Left renal pelvis (tissue), 4 donors: ENCODE data around the gene ELK3. TPM values are rescaled to one million over a fixed set of nuclear protein-coding genes. Genes with fewer than 3 reads are reported as not detected.

Experiments
- DNase-seq, 4 donors: peaks; one replicate each; pipeline ENCODE4 v3.0.0-alpha.2; 2013; ENCODE audit warnings: low read depth in 4 of 4, low spot score in 3 of 4
- polyA plus RNA-seq, 4 donors: library from polyadenylated mRNA; unstranded; fragments of 120-200 nt; gene quantifications; one replicate each; pipeline ENCODE4 v1.2.1, GENCODE V29; 2013; ENCODE audit not compliant: insufficient read length in 4 of 4

The ELK3 gene
- polyA plus RNA-seq, 4 donors: 49.5 to 70.6 (median 64.3) TPM

DNA sequence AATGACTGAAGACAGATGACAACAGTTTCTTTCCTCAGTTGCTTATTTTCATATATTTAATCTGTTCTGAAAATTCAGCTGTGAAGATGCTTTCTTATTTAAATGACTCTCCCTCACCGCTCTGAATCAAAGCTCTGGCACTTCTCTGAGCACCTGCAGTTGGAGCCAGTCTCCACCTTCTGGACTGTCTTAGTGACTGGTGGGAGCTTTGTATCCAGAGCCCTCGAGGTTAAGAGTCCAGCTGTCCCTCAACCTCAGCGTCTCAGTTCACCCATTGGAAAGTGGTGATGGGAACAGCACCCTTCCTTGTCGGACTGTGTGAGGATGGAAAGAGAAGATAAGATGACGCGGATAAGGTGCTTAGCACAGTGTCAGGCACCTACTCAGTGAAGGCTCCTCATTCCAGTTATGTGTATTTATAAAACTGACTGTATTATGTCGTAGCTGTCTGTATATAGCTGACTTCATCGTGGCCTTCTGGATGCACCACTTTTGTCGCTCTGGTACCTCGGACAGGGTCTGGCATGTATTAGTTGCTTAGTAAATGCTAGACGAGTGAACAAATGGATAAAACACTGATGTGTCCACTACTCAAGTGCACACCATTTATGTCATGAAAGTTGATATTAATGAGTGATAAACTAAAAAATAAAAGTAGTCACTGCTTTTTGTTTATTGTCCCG, 34.5 kb downstream of the ELK3 start:
- DNase-seq: no peak

DNA sequence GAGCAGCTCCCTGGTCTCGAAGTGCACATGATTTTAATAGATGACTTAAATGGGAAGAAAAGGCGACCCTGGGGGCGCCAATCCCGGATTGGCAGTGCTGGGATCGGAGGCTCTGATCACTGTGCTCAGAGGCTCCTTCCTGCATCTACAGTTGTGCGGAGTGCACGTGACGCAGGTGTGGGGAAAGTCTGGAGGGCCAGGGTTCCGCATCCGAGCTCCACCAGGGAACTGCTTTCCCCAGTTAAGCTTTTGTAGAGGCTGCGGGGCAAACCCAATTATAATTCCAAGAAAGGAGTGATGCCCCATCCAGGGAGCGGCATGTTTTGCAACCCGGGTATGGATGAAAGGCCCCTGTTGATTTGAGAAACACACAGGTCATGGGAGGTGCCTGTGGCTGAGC, 36.5 kb downstream of the ELK3 start:
- DNase-seq: no peak

DNA sequence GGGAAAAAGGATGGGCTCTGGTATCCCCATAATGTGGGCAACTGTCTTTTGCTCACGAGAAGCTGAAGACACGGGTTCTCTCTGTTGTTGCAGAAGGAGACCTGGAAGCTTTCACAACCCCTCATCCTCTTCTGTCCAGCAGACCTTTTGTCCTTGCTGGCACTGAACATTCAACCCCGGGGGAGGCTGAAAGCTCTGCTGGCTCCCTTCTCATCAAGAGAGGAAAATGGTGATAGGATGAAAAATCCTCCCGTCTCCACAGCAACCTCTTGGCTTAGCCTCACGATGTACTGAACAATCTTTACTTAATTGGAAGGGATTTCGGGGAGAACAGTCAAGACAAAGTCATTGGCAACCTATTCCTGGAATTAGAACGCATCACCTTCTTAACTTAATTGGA, 39.0 kb downstream of the ELK3 start:
- DNase-seq: no peak

DNA sequence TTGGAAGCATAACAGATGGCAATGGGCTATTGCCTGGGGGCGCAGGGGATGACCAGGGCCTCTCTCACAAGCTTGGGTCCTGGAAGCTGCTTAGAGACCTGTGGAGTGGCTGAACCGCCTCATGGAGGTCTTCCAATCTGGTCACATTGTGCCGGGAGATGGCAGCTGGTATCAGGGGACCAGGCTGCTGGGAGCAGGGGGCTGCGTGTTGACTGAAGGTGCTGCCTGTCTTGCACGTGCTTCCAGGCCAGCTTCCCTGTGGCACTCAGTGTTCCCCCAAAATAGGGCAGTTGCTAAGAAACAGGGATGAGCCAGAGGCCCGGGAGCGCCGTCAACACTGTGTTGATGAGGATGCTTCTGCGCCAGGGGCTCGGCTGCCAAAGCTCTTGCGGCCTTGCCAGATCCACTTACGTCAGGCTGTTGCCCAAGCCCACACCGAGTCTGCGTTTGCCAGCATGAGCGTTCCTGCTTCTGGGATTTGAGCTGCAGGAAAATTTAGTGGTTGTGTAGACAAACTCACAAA, 39.8 kb downstream of the ELK3 start:
- DNase-seq: no peak

DNA sequence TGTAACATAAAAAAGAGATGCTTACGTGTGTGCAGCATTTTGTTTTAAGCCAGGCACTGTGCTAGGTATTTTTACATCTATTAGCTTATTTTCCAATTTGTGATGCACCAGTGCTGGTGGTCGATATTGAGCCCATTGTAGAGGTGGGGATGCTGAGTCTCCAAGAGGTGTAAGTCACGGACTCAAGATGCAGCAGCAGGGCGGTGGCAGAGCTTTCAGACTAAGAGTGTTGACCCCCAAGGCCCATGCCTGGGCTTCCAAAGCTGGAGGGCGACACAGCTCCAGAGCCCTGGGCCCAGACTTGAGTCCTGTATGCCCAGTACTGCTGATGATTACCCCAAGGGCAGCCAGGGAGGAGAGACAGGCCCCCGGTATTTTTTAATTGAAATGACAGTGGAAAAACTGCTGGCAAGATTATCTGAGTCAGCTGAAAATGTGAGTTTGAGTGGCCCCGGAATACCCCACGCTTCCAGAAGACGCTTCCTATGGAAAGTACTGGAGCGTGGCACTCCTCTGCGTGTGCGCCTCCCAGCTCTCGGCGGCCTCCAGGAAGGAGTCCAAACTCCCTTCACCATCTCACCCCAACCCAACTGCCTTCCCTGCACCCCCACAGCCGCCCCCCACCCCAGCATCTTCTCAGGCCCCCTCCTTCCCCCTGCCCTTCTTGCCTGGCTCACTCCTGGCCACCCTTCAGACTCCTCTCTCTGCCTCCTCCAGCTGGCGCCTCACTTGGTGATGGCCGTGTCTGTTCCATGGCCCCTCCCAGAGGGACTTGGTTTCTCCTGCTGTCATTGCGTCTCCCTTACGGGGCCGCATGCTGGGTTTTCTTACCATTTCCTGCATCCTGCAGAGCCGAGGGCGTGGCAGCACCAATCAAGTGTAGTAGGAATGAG, 40.7 kb downstream of the ELK3 start:
- DNase-seq: no peak

DNA sequence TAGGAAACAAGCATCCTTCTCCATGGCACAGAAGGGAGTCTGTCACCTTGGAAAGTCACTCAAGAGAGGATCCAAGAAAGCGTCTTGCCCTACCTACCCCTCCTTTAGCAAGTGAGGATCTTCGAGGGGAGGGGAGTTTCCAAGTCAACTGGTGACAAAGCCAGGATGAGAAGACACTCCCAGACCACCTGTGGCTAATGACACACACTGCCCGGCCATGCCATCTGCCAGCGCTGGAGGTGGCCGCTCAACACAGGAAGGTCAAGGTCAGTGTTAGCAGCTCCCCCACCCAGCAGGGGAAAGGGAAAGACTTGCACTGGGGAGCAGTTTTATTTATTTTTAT, 41.3 kb downstream of the ELK3 start:
- DNase-seq: no peak

DNA sequence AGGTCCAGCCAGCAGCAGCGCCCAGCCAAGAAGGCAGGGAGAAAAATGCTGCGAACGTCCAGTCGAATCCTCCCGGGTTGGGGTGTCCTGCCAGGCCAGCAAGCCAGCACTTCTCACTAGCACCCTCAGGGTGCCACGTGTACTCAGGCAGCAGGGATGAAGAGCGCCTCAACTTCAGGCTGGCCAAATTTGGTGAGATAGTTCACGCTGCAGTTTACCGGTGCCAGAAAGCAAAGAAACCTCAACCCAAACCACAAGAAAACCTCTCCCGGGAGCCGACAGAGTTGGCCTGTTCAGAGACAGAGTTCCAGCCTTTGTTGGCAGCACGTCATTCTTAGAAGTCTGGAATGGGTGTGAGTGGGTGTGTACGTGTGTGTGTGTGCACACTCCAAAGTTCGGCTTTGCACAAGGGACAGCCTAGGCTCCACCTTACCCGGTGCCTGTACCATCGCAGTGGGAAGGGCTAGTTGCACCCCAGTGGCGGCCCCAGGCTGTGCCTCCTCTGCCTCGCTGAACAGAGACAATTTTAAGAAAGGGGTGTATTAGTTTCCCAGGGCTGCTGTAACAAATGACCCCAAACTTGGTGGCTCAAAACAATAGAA, 42.1 kb downstream of the ELK3 start:
- no peak for DNase-seq

DNA sequence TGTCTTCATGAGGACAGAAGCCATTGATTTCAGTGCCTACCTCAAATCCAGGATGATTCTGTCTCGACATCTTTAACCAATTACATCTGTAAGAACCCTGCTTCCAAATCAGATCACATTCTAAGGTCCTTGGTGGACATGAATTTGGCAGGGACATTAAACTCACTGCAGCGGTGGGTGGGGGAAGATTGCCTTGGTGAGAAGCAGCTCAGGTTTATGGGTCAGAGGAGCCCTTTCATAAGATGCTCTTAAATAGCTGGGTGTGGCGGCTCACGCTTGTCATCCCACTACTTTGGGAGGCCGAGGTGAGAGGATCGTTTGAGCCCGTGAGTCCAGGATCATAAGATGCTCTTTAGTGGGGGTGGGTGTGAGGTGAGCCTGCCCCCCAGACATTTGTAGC, 42.9 kb downstream of the ELK3 start:
- DNase-seq: no peak

DNA sequence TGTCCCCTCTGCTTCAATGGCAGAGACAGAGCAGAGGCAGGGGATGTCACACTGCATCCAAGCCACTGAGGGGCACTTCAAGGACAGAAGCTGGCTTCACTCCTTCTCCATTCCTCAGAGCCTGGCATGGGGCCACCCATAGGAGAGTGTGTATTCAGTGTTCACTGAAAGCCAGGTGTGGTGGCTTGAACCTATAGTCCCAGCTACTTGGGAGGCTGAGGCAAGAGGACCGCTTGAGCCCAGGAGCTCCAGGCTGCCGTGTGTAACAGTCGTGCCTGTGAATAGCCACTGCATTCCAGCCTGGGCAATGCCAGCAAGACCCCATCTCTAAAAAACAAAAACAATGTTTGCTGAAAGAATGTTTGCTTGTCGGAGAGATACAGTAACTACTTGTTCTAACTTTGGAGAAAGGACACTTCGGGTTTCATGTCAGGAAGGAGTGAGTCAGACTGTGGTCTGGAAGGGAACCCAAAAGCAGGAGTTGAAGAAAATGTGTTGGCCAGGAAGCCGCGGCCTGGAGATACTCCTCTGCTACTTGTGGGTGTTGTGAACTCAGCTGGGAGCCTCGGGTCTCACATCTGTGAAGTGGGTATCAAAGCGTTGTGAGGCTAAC, 43.4 kb downstream of the ELK3 start:
- DNase-seq: no peak

DNA sequence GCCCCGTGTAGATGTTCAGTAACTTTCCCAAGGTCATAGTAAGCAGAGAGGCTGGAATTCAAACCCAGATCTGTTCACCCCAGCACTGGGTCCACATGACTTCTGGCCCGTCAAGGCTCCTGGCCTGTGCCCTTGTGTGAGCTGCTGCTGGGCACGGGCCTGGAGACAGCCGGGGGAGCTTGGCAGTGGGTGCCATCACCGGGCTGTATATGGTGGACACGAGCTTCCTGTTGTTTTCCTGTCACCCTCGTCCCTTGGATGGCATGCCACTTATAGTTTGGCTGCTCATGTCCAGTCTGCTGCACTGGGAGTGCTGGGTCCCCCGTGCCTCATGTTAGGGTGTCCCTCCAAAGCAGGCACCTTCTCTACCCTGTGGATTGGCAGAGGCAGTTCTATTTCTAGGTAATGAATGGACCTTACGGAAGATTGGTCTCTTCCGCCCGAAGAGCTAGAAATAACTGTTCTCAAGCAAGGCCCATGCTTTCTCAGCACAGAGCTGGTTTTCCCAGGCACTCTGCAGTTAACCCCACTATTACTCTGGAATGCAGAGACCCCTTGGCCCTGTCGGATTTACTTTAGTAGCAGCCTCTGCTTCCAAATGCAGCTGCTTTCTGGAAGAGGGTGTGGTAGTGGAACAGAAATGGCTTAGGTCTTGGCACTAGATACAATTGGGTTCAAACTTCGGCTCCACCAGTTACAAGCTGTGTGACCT, 44.3 kb downstream of the ELK3 start:
- DNase-seq: no peak

DNA sequence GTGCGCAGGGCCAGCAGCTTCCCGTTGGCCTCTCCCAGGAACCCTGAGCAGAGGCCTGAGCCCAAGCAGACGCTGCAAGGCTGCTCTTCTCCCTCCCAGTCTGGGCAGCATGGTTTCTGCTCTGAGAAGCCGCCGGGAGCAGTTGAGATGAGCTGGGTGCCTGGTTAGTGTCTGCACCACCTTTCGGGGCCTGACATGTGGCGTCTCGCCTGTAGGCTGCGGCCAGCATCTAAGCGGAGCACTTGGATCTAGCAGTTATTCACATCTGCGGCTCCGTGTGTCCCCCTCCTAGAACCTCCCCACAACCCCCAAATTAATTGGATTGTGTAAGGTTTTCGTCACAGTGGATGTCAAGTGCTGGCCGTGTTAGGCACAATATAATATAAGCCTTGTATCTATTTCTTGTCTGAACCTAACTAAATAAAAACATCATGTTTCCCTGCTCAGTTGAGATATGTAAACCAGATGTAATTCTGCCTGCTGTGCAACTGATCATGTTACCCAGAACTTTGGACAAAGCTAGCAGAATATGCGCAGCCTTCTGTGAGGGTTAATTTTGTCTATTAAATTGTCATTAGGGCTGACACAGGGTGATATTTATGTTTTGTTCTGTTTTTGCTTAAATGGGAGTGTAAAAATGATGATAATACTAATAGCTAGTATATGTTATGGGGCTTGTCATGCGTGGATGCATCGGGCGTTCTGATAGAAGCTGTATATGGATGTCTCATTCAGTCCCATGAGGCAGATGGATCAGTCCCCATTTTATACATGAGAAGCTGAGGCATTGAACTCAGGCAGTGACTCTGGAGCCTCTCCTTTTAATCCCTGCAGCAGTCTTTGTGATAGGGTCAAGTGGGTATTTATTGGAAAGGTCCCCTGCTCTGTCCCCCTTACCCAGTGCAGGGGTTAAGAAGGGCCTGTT, 45.8 kb downstream of the ELK3 start:
- DNase-seq: no peak

DNA sequence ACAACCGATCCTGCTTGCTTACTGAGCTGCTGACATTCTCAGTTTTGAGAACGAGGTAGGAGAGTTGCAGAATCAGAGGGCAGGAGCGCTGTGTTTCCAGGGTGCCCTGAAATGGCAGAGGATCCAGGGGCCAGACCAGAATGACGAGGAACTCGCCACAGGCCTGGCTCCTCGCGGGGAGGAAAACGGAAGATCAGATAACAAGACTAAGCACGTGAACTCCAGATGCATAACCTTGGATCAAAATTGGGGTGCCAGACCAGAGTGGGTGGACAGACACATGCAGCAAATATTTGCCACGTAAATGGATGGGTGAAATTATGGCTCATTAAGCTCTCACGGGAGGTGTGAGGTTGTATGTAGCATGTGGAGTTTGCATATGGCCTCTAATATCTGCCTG, 46.5 kb downstream of the ELK3 start:
- no peak for DNase-seq

DNA sequence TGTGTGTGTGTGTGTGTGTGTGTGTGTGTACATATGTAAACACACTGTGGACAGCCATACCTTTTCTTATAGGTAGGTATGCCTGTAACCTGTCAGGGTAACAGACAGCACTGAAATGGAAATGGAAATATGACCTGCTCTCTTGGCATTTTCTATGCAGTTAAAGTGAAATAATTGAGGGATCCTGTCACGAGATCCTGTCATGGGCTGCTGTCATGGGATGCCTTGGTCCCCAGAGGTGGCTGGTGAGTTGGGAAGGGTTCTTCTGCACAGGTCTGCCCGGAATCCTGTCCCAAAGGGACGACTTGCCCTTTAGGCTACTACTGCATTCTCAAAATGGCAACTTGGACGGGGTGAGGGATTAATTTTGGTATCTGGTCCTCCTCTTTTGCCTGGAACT, 47.3 kb downstream of the ELK3 start:
- no peak for DNase-seq

DNA sequence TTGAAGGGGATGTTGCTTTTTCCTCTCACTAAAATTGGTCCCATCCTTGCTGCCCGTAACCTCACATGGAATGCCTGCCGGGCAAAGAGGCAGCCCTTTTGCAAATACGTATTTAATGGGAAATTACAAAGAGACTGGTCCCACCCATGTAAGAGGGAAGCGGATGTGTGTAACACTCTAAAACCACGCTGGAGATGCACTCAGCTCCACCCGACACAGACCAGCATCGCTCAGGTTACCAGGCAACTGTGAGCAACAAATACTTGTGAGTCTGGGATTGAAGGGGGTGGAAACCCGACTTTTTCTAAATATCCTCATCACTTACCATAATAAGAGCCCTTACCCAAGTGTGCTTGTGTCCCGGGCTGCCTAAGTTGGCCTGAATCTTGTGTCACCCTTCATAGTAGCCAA, 47.7 kb downstream of the ELK3 start:
- no peak for DNase-seq

DNA sequence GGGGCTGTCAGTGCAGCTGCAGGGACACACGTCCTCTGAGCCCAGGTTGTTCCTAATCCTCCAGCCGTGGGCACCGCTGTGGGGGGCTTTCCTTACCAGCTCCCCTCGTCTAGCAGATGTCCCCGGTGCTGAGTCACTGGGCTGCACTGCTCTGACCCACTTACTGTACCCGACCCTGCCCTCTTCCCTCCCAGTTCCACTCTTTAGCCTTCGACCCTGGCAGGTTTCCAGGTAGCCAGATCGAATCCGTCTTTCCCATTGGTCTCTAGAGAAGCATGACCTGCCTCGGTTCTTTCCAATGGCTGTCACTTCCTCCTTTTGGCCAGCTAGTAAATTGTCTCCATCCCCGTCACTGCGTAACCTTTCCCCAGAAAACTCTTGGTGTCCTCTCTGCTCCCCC, 48.4 kb downstream of the ELK3 start:
- no peak for DNase-seq

DNA sequence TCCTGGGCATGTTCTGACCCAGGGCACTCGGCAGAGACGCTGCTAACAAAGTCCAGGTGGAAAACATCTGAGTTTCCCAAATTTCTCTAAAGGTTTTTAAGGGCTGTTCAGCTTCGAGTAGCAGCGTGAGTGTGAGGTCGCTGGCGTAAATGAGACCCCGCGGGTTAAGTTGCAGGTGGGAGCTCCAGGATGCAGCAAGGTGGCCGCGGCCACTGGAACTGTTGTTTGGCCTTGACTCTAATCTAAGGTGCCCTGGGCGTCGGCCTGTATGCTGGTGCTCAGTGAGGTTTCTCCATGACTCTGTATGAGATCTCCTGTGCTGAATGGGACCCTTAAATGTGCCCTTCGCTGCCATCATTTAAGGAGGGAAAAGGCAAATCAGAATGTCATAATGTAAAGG, 50.7 kb downstream of the ELK3 start:
- DNase-seq: no peak

DNA sequence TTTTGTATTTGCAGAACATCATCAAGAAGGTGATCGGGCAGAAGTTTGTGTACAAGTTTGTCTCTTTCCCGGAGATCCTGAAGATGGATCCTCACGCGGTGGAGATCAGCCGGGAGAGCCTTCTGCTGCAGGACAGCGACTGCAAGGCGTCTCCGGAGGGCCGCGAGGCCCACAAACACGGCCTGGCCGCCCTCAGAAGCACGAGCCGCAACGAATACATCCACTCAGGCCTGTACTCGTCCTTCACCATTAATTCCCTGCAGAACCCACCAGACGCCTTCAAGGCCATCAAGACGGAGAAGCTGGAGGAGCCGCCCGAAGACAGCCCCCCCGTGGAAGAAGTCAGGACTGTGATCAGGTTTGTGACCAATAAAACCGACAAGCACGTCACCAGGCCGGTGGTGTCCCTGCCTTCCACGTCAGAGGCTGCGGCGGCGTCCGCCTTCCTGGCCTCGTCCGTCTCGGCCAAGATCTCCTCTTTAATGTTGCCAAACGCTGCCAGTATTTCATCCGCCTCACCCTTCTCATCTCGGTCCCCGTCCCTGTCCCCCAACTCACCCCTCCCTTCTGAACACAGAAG, 52.8 kb downstream of the ELK3 start:
- no peak for DNase-seq

DNA sequence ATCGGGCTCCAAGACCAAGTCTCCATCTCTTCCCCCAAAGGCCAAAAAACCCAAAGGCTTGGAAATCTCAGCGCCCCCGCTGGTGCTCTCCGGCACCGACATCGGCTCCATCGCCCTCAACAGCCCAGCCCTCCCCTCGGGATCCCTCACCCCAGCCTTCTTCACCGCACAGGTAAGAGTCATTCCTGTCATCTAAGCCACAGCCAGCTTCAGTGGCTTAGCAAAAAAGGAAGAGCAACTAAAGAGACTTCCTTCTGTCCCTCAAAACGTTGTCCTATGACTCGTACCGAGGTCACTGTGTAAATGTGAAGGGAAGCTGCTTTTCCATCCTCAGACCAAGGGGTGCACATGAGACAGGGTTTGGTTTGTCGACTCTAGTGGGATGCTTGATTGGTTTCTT, 53.4 kb downstream of the ELK3 start:
- DNase-seq: no peak
